Measurements from ENCODE around the gene MKKS. TPM values are rescaled to one million over a fixed set of nuclear protein-coding genes. Genes with fewer than 3 reads are reported as not detected.

The MKKS gene
- polyA plus RNA-seq, 1 of the 3 experiments (the other 2 are of a cell fraction) = 10.1 TPM

DNA sequence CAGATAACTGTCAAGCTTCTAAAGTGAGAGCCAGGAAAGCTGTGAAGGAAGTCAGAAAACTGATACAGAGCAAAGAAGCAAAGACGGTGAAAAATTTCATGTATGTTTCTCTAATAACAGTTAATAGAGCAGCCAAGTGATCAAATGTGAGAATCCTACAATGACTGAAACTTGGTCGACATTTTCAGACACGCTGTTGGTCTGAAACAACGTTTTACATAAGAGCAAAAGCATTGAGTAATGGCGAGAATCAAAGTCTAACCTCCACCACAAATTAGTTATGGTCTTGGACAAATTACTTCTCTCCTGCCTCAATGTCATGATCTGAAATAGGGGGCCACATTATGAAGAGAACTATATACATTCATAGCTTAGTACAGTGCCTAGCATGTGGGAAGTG lies 3.3 kb downstream of the MKKS start:
- no peaks in the 10 kb centered on the region for H4K20me1 ChIP-seq (ENCODE audit: insufficient read depth)
- CTCF ChIA-PET = interaction anchor here (1.5 to 7.1 kb wide), 2 partner anchors 169 to 453 kb away, joined by 3 to 92 read pairs; no protein-coding TSS in a partner anchor

DNA sequence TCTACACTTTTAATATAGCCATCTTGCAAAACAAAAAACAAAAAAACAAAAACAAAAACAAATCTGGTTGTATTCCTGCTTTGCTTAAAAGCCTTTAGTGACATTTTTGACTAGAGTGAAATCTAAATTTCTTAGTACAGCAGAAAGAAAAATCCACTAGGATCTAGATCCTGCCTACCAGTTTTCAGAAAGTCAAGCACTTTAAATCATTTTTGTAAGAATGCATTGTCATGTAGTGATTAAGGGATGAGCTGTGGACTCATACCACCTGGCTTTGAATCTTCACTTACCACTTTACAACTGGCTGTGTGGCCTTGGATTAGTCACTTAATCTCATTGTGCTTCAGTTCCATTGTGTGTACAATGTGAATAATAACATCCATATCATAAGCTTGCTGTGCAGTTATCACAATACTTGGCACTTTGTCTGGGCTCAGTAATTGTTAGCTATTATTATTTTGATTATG lies 4.0 kb downstream of the MKKS start:
- Histone ChIP-seq H3K4me2 (no peak overlapping the region), H3K4me3 (ENCODE audit: low read depth in 2 of 2, low read length in 1 of 2) (no peak overlapping the region), H3K27me3 (ENCODE audit: insufficient read depth) (no peaks in the 10 kb centered on the region), H3K9me3 (no peaks in the 10 kb centered on the region), H4K20me1 (ENCODE audit: insufficient read depth) (no peaks in the 10 kb centered on the region), H3K27ac (ENCODE audit: low read depth in 2 of 2, low read length in 1 of 2) (peak overlapping the region in 1 of 2 experiments; percentile 21; a peak in 1 of 4 replicates), H2AFZ (ENCODE audit: low read depth) (no peak overlapping the region), H3K9ac (no peak overlapping the region), H3K79me2 (ENCODE audit: insufficient read depth) (peaks cover 71% of the 10 kb centered on the region), H3K36me3 (replicated peaks in 1 of 2; ENCODE audit: control insufficient read depth in 1 of 2, insufficient read depth in 2 of 2, low read length in 1 of 2) (peaks cover 7 to 23% of the 10 kb centered on the region in 2 experiments), H3K4me1 (ENCODE audit: control insufficient read depth in 1 of 2, insufficient read depth in 2 of 2, low read depth in 1 of 2, low read length in 1 of 2) (peaks cover 8 to 9% of the 10 kb centered on the region in 2 experiments; a peak in 3 of 4 replicates), H3K9me2 (no peaks in the 10 kb centered on the region), H3F3A (replicated peaks; ENCODE audit: insufficient read depth) (peaks cover 7% of the 10 kb centered on the region)
- TF ChIP-seq, protein P1, sequence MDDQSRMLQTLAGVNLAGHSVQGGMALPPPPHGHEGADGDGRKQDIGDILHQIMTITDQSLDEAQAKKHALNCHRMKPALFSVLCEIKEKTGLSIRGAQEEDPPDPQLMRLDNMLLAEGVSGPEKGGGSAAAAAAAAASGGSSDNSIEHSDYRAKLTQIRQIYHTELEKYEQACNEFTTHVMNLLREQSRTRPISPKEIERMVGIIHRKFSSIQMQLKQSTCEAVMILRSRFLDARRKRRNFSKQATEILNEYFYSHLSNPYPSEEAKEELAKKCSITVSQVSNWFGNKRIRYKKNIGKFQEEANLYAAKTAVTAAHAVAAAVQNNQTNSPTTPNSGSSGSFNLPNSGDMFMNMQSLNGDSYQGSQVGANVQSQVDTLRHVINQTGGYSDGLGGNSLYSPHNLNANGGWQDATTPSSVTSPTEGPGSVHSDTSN (IDR thresholded peaks at IDR 0.05) = peak; percentile 44; the same call in 1 of the 2 replicates
- TF ChIP-seq MEF2A (IDR thresholded peaks at IDR 0.05; ENCODE audit: borderline replicate concordance, low read depth) = no peak
- no peak for TF ChIP-seq SMC3 (IDR thresholded peaks at IDR 0.05; ENCODE audit: low read depth, low read length)
- 0 out of 2 replicates have a peak, but pooled peaks have one; percentile 22 for TF ChIP-seq JUND (IDR thresholded peaks at IDR 0.05)
- TF ChIP-seq FOSL2 (IDR thresholded peaks at IDR 0.05; ENCODE audit: borderline replicate concordance, low read depth) = peak; percentile 61; the same call in 1 of the 2 replicates
- TF ChIP-seq TCF12 (IDR thresholded peaks at IDR 0.05) = peak; percentile 61
- TF ChIP-seq ELF1 (IDR thresholded peaks at IDR 0.05) = no peak
- POLR2A ChIA-PET = no interaction called here
- DNase-seq = no peak
- CTCF ChIA-PET = interaction anchor here (0.9 to 7.1 kb wide), 3 partner anchors 168 to 452 kb away, joined by 3 to 92 read pairs (median 3); no protein-coding TSS in a partner anchor

More for the DNA sequence above, 3.3 kb downstream of the MKKS start:
- Histone ChIP-seq H3K27ac (ENCODE audit: low read depth in 2 of 2, low read length in 1 of 2) (0 out of 4 replicates have a peak overlapping the region, but pooled peaks of 1 of the 2 experiments have one; percentile 21), H2AFZ (ENCODE audit: low read depth) (no peak overlapping the region), H3K4me2 (no peak overlapping the region), H3K9me2 (no peaks in the 10 kb centered on the region), H3K4me3 (ENCODE audit: low read depth in 2 of 2, low read length in 1 of 2) (no peak overlapping the region), H3K9ac (no peak overlapping the region), H3K27me3 (ENCODE audit: insufficient read depth) (no peaks in the 10 kb centered on the region), H3K4me1 (ENCODE audit: control insufficient read depth in 1 of 2, insufficient read depth in 2 of 2, low read depth in 1 of 2, low read length in 1 of 2) (peaks cover 8 to 11% of the 10 kb centered on the region in 2 experiments; a peak in 3 of 4 replicates), H3K9me3 (no peaks in the 10 kb centered on the region), H3K79me2 (ENCODE audit: insufficient read depth) (peaks cover 71% of the 10 kb centered on the region), H3K36me3 (replicated peaks in 1 of 2; ENCODE audit: control insufficient read depth in 1 of 2, insufficient read depth in 2 of 2, low read length in 1 of 2) (peaks cover 3 to 17% of the 10 kb centered on the region in 2 experiments), H3F3A (replicated peaks; ENCODE audit: insufficient read depth) (peaks cover 7% of the 10 kb centered on the region)
- TF ChIP-seq TAF1 (IDR thresholded peaks at IDR 0.05; ENCODE audit: borderline replicate concordance, low read depth, low read length) (no peak), TEAD4 (IDR thresholded peaks at IDR 0.05; ENCODE audit: borderline replicate concordance, insufficient read depth) (no peak), ELF1 (IDR thresholded peaks at IDR 0.05) (no peak)
- no peak for DNase-seq
- POLR2A ChIA-PET = no interaction called here
- WGBS (ENCODE audit: low lambda C conversion rate) = 90% methylated on average over 5 of the region's 5 CpGs

DNA sequence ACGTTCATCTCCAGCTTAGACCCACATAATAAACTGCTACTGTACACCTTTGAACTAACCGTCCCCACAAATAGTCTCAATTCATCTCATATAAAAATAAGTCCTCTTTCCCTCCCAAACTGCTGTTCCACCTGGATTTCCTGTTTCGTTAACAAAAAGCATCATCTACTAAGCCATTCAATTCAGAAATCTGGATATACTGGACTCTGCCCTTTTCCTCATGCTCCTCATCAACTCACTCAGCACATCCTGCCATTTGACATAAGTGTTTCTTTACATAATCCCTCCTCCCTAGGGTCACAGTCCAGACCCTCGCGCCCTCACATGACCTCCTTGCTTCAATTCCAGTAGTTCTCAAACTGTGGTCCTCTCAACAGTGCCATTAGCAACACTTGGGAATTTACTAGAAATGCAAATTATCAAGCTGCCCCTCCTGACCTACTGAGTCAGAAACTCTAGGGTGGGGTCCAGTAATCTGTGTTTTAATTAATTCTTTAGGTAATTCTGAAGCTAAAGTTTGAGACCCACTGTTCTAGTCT lies 4.5 kb downstream of the MKKS start:
- Histone ChIP-seq H3K4me3 (ENCODE audit: low read depth in 2 of 2, low read length in 1 of 2) (no peak overlapping the region), H3K9me2 (no peaks in the 10 kb centered on the region), H3K27ac (ENCODE audit: low read depth in 2 of 2, low read length in 1 of 2) (0 out of 4 replicates have a peak overlapping the region, but pooled peaks of 1 of the 2 experiments have one; percentile 21), H3K9me3 (no peaks in the 10 kb centered on the region), H3K4me2 (no peak overlapping the region), H3K9ac (no peak overlapping the region), H4K20me1 (ENCODE audit: insufficient read depth) (no peaks in the 10 kb centered on the region), H2AFZ (ENCODE audit: low read depth) (no peak overlapping the region), H3F3A (replicated peaks; ENCODE audit: insufficient read depth) (peaks cover 3% of the 10 kb centered on the region), H3K27me3 (ENCODE audit: insufficient read depth) (no peaks in the 10 kb centered on the region), H3K79me2 (ENCODE audit: insufficient read depth) (peaks cover 77% of the 10 kb centered on the region), H3K36me3 (replicated peaks in 1 of 2; ENCODE audit: control insufficient read depth in 1 of 2, insufficient read depth in 2 of 2, low read length in 1 of 2) (peaks cover 7 to 24% of the 10 kb centered on the region in 2 experiments), H3K4me1 (ENCODE audit: control insufficient read depth in 1 of 2, insufficient read depth in 2 of 2, low read depth in 1 of 2, low read length in 1 of 2) (peaks cover 8 to 9% of the 10 kb centered on the region in 2 experiments; a peak in 3 of 4 replicates)
- 98% methylated on average over 5 of the region's 5 CpGs for WGBS (ENCODE audit: low lambda C conversion rate)
- TF ChIP-seq, protein P2, sequence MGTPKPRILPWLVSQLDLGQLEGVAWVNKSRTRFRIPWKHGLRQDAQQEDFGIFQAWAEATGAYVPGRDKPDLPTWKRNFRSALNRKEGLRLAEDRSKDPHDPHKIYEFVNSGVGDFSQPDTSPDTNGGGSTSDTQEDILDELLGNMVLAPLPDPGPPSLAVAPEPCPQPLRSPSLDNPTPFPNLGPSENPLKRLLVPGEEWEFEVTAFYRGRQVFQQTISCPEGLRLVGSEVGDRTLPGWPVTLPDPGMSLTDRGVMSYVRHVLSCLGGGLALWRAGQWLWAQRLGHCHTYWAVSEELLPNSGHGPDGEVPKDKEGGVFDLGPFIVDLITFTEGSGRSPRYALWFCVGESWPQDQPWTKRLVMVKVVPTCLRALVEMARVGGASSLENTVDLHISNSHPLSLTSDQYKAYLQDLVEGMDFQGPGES (IDR thresholded peaks at IDR 0.05; ENCODE audit: low read depth, low read length) = no peak
- no peak for TF ChIP-seq GABPA (IDR thresholded peaks at IDR 0.05; ENCODE audit: low read depth)
- TF ChIP-seq NFIC (IDR thresholded peaks at IDR 0.05; ENCODE audit: borderline replicate concordance) = no peak
- TF ChIP-seq, protein P3, sequence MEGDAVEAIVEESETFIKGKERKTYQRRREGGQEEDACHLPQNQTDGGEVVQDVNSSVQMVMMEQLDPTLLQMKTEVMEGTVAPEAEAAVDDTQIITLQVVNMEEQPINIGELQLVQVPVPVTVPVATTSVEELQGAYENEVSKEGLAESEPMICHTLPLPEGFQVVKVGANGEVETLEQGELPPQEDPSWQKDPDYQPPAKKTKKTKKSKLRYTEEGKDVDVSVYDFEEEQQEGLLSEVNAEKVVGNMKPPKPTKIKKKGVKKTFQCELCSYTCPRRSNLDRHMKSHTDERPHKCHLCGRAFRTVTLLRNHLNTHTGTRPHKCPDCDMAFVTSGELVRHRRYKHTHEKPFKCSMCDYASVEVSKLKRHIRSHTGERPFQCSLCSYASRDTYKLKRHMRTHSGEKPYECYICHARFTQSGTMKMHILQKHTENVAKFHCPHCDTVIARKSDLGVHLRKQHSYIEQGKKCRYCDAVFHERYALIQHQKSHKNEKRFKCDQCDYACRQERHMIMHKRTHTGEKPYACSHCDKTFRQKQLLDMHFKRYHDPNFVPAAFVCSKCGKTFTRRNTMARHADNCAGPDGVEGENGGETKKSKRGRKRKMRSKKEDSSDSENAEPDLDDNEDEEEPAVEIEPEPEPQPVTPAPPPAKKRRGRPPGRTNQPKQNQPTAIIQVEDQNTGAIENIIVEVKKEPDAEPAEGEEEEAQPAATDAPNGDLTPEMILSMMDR (IDR thresholded peaks at IDR 0.05) = no peak
- no peak for TF ChIP-seq MEF2A (IDR thresholded peaks at IDR 0.05; ENCODE audit: borderline replicate concordance, low read depth)
- no peak for TF ChIP-seq FOSL2 (IDR thresholded peaks at IDR 0.05; ENCODE audit: borderline replicate concordance, low read depth)
- TF ChIP-seq TAF1 (IDR thresholded peaks at IDR 0.05; ENCODE audit: borderline replicate concordance, low read depth, low read length) = no peak
- no peak for TF ChIP-seq YY1 (IDR thresholded peaks at IDR 0.05; ENCODE audit: low read depth)
- TF ChIP-seq, protein P4, sequence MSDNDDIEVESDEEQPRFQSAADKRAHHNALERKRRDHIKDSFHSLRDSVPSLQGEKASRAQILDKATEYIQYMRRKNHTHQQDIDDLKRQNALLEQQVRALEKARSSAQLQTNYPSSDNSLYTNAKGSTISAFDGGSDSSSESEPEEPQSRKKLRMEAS (IDR thresholded peaks at IDR 0.05; ENCODE audit: low read depth) = no peak
- TF ChIP-seq RXRA (IDR thresholded peaks at IDR 0.05; ENCODE audit: borderline replicate concordance, low read depth) = no peak
- DNase-seq = no peak
- ChIA-PET POLR2A (no interaction called here), CTCF (interaction anchor here (0.9 to 7.1 kb wide), 3 partner anchors 167 to 452 kb away, joined by 3 to 92 read pairs (median 3); no protein-coding TSS in a partner anchor)
